ENCODE measurements around the gene CCS.
"Not testable (repeated sequence)": the region's sequence is repeated elsewhere in the genome, so short reads cannot be mapped to it uniquely, and the experiment has no call there.

The CCS gene

DNA sequence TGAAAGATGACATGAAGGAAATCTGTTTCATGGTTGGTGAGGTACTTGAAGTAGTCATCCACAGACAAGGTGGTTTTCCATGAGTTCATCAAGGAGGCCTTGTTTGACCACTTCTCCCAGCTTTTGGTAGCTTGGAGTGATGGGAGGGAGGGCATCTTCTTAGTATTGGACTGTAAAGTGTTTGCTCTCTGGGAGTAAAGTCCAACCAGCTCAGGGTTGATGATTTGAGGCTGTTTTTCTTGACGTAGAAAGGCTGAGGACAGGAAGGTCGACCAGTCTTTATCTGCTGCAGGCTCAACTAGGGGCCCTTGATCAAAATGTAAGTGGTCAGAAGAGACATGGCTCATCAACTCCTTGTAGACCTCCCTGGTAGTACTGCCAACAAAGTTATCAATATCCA, 1.8 kb upstream of the CCS start:
- no peak for DNase-seq (ENCODE audit: low spot score)

DNA sequence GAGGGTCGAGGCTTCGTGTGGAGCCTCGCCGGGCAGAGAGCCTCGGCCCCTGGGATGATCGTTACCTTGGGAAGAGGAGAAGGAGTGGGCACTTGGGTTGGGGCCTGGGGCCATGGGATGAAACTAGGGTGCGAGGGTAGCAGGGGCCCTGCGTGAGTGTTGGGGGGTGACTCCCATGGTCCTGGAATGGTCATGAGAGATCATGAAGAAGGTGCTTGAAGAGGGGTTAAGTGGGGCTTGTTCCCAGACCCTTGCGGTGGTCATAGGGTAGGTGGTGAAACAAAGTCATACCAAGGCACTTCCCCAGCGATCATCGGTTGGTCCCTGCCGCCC, 284 bp downstream of the CCS start:
- DNase-seq (ENCODE audit: low spot score) = no peak

DNA sequence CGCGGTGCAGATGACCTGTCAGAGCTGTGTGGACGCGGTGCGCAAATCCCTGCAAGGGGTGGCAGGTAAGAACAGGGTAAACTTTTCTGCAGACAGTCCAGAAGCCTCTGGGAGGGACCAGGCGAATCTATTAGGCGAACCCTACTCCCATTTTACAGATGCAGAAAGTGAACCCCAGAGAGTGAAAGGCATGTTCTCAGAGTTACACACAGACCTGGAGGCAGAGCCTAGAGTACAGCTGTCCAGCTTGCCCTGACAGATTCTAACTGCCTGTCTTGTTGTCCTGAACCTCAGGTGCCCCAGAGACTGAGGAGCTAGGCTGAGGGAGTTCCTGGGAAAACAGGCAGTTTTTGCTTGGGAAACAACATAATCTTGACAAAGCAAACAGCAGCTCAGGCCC, 665 bp downstream of the CCS start:
- DNase-seq (ENCODE audit: low spot score) = no peak

GRCh38 chr11:66595245-66595904, 2.4 kb downstream of the CCS start:
- DNase-seq (ENCODE audit: low spot score) = no peak

GRCh38 chr11:66598993-66599392, 6.0 kb downstream of the CCS start:
- no peak for DNase-seq (ENCODE audit: low spot score)

GRCh38 chr11:66600219-66600618, 7.2 kb downstream of the CCS start:
- no peak for DNase-seq (ENCODE audit: low spot score)

- DNase-seq (ENCODE audit: low spot score) = no peak
These were observed 7.7 kb downstream of the CCS start for GRCh38 chr11:66600631-66601233.

GRCh38 chr11:66603072-66603471, 10.1 kb downstream of the CCS start:
- DNase-seq (ENCODE audit: low spot score) = no peak

- no peak for DNase-seq (ENCODE audit: low spot score)
These were observed 11.2 kb downstream of the CCS start for GRCh38 chr11:66604155-66604554.

DNA sequence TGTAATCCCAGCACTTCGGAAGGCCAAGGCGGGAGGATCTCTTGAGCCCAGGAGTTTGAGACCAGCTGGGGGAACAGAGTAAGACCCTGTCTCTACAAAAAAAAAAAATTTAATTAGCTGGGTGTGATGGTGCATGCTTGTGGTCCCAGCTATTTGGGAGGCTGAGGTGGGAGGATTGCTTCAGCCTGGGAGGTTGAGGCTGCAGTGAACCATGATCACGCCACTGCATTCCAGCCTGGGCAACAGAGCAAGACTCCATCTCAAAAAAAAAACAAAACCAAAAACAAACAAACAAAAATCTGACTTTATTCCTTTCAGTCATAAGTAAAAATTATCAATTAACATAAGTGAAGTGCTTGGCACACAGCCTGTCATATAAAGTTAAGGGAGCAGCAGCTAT, 13.6 kb downstream of the CCS start:
- DNase-seq (ENCODE audit: low spot score) = not testable (repeated sequence)

- no peak for DNase-seq (ENCODE audit: low spot score)
These were observed 14.3 kb downstream of the CCS start for GRCh38 chr11:66607126-66607834.

DNA sequence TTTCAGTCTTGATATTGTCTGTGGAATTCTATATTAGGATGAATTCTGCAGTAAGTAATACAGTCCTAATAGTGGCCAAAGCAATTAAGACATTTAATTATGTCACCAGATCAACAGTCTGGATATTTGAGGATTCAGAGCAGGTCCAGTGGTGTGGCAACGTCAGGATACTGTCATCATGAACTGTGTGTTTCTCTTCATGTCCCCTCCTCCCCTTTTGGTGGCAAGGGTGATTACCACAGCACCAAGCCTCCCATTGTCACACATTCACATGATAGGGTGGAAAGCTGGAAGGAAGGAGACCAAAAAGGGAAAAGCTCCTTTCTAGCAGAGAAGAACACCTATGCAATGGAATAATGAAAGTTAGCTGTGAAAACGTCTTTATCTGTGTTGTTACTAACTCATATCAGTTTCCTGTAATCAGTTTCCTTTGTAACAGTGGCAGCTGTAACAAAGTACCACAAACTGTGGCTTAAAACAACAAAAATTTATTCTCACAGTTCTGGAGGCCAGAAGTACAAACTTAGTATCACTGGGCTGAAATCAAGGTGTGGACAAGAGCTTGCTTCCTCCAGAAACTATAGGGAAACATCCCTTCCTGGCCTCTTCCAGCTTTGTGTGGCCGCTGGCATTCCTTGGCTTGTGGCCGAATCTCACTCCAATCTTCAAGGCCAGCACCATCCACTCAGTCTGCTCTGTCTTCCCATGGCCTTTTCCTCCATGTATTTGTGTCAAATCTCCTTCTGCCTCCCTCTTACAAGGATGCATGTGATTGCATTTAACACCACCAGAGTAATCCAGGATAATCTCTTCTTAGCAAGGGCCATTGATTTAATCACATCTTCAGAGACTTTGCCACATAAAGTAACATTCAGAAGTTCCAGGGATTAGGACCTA, 17.0 kb downstream of the CCS start:
- DNase-seq (ENCODE audit: low spot score) = no peak

- DNase-seq (ENCODE audit: low spot score) = no peak
These were observed 19.5 kb downstream of the CCS start for GRCh38 chr11:66612458-66612857.

DNA sequence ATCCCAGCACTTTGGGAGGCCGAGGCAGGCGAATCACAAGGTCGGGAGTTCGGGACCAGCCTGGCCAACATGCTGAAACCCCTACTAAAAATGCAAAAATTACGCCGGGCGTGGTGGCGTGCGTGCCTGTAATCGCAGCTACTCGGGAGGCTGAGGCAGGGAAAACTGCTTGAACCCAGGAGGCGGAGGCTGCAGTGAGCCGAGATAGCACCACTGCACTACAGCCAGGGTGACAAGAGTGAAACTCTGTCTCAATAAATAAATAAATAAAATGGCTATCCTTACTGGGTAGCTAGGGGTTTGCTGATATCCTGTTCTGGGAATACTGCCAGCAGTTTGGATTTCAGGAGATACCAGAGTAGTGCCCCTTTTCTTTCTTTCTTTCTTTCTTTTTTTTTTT, 21.1 kb downstream of the CCS start:
- no peak for DNase-seq (ENCODE audit: low spot score)

DNA sequence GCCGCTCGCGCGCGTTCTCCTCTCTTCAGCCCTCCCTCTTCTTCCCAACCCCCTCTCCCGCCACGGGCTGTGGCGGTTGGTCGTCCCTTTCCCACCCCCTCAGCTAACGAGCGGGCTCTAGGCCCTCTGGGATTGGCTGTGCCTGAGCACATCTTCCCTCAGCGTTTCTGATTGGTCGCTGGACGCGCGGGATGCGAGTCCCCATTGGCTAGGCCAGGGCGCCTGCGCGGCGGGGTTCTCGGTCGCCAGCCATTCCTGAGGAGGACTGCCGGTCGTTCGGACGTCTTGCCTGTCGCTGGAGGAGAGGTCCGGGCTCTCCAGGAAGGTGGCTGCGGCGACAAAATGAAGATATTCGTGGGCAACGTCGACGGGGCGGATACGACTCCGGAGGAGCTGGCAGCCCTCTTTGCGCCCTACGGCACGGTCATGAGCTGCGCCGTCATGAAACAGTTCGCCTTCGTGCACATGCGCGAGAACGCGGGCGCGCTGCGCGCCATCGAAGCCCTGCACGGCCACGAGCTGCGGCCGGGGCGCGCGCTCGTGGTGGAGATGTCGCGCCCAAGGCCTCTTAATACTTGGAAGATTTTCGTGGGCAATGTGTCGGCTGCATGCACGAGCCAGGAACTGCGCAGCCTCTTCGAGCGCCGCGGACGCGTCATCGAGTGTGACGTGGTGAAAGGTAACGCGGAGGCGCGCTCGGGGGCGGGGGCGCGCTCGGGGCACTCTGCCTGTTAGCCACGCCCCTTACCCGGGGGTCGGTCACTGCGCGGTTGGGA, 23.6 kb downstream of the CCS start, which contains the start of gene RBM14:
Gene RBM14, plus strand, starts transcription at position 252 of the 776 bp plus-strand sequence. Its CDS starts 91 bp downstream, at position 343.
- DNase-seq (ENCODE audit: low spot score) = peak; percentile 99

DNA sequence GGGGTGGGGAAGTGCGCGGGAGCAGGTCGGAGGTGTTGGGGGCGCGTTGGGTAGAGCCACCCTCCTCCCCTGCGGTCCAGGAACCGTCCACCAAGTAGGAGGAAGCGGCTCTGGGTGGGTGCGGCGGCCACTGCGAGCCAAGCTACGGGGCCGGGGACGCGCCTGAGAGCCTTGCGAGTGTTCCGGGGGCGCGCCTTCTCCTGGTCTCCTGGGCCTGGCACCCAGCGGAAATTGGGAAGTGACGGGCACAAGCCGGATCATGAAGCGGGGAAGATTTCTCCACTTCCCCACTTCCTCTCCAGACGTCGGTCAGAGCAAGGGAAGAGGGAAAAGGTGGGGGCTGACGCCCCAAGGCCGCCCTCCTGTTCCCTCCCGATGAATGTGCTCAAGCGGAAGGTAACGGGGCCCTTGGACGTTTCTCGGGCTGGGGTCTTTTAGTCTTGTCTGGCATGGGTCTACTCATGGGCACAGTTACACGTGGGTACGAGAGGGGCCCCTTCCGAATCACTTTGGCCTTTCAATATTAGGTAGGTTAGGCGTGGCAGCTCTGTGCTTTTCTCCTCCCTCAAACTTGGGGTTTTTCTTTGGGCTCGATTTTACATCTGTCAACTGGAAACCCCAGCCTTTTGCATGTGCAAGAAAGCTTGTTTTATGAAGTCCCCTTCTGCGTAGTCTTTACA, 24.3 kb downstream of the CCS start:
- peak; percentile 34 for DNase-seq (ENCODE audit: low spot score)

DNA sequence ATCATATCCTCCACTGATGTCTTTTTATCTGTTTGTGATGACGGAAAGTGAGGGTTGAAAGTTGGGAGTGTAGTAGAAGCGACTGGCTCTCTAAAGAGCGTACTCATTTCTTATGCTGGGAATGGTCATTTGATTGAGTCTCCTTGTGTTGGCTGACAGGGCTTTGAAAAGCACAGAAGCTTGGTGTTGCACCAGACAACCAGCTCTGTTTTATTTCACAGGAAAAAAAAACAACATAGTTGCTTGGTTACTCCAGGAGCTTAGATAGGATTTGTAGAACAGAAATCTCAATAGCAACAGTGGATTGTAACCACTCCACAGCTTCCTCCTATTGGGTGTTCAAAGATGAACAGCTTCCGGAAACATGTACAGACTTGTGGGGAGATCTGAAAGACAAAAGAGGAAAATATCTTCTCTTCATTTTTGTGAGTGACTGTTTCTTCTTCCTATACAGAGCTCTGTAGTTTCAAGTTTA, 26.1 kb downstream of the CCS start:
- peak; percentile 48 for DNase-seq (ENCODE audit: low spot score)

DNA sequence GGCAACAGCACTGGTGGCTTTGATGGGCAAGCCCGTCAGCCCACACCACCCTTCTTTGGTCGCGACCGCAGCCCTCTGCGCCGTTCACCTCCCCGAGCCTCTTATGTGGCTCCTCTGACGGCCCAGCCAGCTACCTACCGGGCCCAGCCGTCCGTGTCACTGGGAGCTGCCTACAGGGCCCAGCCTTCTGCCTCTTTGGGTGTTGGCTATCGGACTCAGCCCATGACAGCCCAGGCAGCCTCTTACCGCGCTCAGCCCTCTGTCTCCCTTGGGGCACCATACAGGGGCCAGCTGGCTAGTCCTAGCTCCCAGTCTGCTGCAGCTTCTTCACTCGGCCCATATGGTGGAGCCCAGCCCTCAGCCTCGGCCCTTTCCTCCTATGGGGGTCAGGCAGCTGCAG, 31.5 kb downstream of the CCS start:
- DNase-seq (ENCODE audit: low spot score) = no peak

- DNase-seq (ENCODE audit: low spot score) = no peak
These were observed 32.2 kb downstream of the CCS start for GRCh38 chr11:66625041-66625751.

GRCh38 chr11:66625752-66626149, 32.8 kb downstream of the CCS start:
- DNase-seq (ENCODE audit: low spot score) = no peak

All from NAMALWA (cell line).